ENCODE measurements around the gene RCHY1. TPM values are rescaled to one million over a fixed set of nuclear protein-coding genes. Genes with fewer than 3 reads are reported as not detected.

Gene RCHY1
- total RNA-seq, 6 experiments from 2014 or later: 8.6 to 19.3 (median 14.0) TPM

DNA sequence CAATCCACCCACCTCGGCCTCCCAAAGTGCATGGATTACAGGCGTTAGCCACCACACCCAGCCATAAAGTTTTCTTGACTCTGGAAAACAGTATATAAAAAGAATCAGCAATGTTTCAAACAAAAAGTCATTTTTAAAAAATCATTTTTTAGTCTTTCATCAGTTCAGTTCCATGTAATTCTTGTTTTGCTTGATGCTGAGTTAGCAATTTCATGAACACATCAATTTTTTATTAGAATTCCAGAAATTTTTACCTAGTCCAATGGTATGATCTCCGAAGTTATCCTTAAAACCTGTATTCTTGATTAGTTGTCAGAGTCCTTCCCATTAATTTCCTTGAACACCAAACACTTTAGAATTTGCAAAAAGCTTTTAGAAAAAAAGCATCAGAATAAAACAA is 56.8 kb downstream of the RCHY1 start:
- no peaks in the 10 kb centered on the region for H3K27me3 ChIP-seq
- intact Hi-C loops (cut with DNase I): no loop called here
- H3K4me3 ChIP-seq: no peak overlapping the region
- ATAC-seq (no peak), DNase-seq (no peak)
- no peak overlapping the region for H3K27ac ChIP-seq
- TF ChIP-seq POLR2A (IDR thresholded peaks at IDR 0.05) (no peak), CTCF (IDR thresholded peaks at IDR 0.05) (no peak)
- 82% methylated on average over 3 of the region's 3 CpGs for WGBS (ENCODE audit: insufficient coverage, low coverage, low lambda C conversion rate, missing lambda C conversion rate)
- no peaks in the 10 kb centered on the region for H3K4me1 ChIP-seq
- H3K36me3 ChIP-seq: no peaks in the 10 kb centered on the region
- no peaks in the 10 kb centered on the region for H3K9me3 ChIP-seq

DNA sequence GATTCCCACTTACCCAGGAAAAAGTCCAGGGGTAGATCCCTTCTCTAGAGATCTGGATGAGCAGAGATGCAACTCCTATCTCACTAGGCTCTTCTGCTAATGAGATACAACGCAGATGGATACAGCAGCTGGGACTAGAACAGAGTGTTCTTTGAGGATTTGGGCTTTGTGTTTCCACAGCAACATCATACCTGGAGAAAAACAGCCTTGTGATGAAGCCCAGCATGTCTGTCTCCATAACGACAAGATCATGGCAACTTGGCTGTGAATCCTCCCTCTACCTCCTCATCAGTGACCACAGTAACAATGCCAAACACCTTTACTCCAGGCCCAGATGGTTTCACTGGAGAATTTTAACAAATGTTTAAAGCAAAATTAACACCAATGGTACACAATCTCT is 80.1 kb downstream of the RCHY1 start:
- intact Hi-C loops (cut with DNase I): no loop called here

DNA sequence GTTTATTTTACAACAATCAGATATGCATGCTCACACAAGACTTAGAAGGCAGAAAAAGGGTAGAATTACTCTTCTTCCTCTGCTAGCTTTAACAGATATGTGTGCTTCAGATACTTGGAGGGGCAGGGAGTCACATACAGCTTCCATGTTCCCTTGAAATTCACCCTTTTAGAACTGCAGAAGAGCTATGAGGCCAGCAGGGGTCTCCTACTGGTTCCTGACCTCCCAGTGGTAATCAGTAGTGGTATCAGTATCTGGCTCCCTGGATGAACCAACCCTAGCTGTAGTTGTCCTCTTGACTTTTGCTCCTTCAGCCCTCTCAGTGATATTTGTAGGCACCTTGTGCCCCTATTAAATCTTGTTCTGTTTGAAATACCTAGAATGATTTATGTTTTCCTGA is 81.5 kb downstream of the RCHY1 start:
- DNase-seq: no peak
- intact Hi-C loops (cut with DNase I): no loop called here
- TF ChIP-seq POLR2A (IDR thresholded peaks at IDR 0.05): no peak
- TF ChIP-seq CTCF (IDR thresholded peaks at IDR 0.05): peak in 2 of 4 donors; percentile 19 to 26
- H3K4me3 ChIP-seq: no peak overlapping the region
- H3K27me3 ChIP-seq: no peaks in the 10 kb centered on the region
- H3K27ac ChIP-seq: no peak overlapping the region
- H3K36me3 ChIP-seq: no peaks in the 10 kb centered on the region
- no peaks in the 10 kb centered on the region for H3K9me3 ChIP-seq
- no peaks in the 10 kb centered on the region for H3K4me1 ChIP-seq
- peak; percentile 47 to 67 (median 60) for ATAC-seq

More for the DNA sequence above, 80.1 kb downstream of the RCHY1 start:
- Histone ChIP-seq H3K4me3 (no peak overlapping the region), H3K9me3 (no peaks in the 10 kb centered on the region), H3K27ac (no peak overlapping the region), H3K36me3 (no peaks in the 10 kb centered on the region), H3K27me3 (no peaks in the 10 kb centered on the region), H3K4me1 (no peaks in the 10 kb centered on the region)
- TF ChIP-seq CTCF (IDR thresholded peaks at IDR 0.05): no peak
- no peak for TF ChIP-seq POLR2A (IDR thresholded peaks at IDR 0.05)
- 67% methylated on average over 1 of the region's 2 CpGs for WGBS (ENCODE audit: insufficient coverage, low coverage, low lambda C conversion rate, missing lambda C conversion rate)
- DNase-seq (no peak), ATAC-seq (no peak)

DNA sequence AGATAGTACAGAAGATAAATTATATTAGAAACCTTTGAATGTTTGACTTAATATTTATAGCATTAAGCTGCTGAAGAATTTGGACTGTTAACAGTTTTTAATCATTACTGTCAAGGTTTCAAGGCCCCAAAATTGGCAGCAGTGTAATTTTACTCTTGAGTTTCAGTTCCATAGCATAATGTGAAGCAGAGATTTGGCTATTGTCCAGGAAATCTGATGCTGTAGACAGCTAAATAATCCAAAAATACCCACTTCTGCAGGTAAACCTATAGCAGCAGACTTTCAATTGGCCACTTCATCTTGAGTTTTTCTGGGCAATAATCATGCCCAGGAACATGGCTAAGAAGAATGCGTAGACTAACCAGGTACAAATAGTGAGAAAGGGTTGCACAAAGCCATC is 85.0 kb downstream of the RCHY1 start:
- Histone ChIP-seq H3K27ac (no peak overlapping the region), H3K27me3 (no peaks in the 10 kb centered on the region), H3K4me3 (no peak overlapping the region), H3K9me3 (no peaks in the 10 kb centered on the region), H3K36me3 (no peaks in the 10 kb centered on the region), H3K4me1 (no peaks in the 10 kb centered on the region)
- WGBS (ENCODE audit: insufficient coverage, low coverage, low lambda C conversion rate, missing lambda C conversion rate): 0% methylated on average over 1 of the region's 1 CpG
- TF ChIP-seq CTCF (IDR thresholded peaks at IDR 0.05): no peak
- TF ChIP-seq POLR2A (IDR thresholded peaks at IDR 0.05): no peak
- ATAC-seq (no peak), DNase-seq (no peak)
- intact Hi-C loops (cut with DNase I): no loop called here

Other genes with a start within 250 kb of the RCHY1 start
- gene THAP6, start 70 bp upstream of the RCHY1 start, total RNA-seq: 10 to 100 TPM in 3 of 6 experiments, 1 to 10 TPM in 3; 6.8 to 11.5 (median 10.0) TPM
- not detected for gene ODAPH, start 41.7 kb upstream of the RCHY1 start, total RNA-seq
- gene CDKL2, start 116.1 kb upstream of the RCHY1 start, total RNA-seq: under 1 TPM in 1 of 6 experiments, not detected in 5; 0.05 TPM
- 10 to 100 TPM; 47.6 to 68.9 (median 64.5) TPM for gene G3BP2, start 159.0 kb upstream of the RCHY1 start, total RNA-seq
- gene USO1, start 210.2 kb upstream of the RCHY1 start, total RNA-seq: 10 to 100 TPM; 43.7 to 64.0 (median 49.4) TPM

Data from right lobe of liver (tissue), 6 donors.